ENCODE measurements around the gene MAPK13.

- no peak for TF ChIP-seq CTCF (IDR thresholded peaks at IDR 0.05; ENCODE audit: low read depth, low read length, missing input control)
- TF ChIP-seq, protein P1, sequence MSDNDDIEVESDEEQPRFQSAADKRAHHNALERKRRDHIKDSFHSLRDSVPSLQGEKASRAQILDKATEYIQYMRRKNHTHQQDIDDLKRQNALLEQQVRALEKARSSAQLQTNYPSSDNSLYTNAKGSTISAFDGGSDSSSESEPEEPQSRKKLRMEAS (IDR thresholded peaks at IDR 0.05), result no peak
- no peak for TF ChIP-seq REST (IDR thresholded peaks at IDR 0.05)
- TF ChIP-seq RAD21 (IDR thresholded peaks at IDR 0.05), result no peak
- no peak for TF ChIP-seq GABPA (IDR thresholded peaks at IDR 0.05 in 1 of 2, conservative IDR thresholded peaks at IDR 0.05 in 1 of 2)
- TF ChIP-seq ATF3 (IDR thresholded peaks at IDR 0.05), result no peak
- TF ChIP-seq JUND (IDR thresholded peaks at IDR 0.05), result no peak
- TF ChIP-seq HNF4G (IDR thresholded peaks at IDR 0.05), result no peak
- no peak for TF ChIP-seq TAF1 (conservative IDR thresholded peaks at IDR 0.05)
- no peak for TF ChIP-seq YY1 (IDR thresholded peaks at IDR 0.05)
Observed at GRCh38 chr6:36099869-36100483, 30.3 kb upstream of the MAPK13 start.

All from liver (tissue), 3 donors.